K562 (cell line): Measurements from ENCODE around the gene IL17RA. TPM values are rescaled to one million over a fixed set of nuclear protein-coding genes. Genes with fewer than 3 reads are reported as not detected.

Experiments
- ATAC-seq: fragments of 200-7000 bp; cut with Tn5 transposase; 3 replicates; pipeline ENCODE4 v1.9.1; 2020; ENCODE audit warnings: moderate library complexity
- BruUV-seq: library from RNA; stranded (reverse); fragments of 400-500 nt; replicated peaks from 2 replicates; lab custom pipeline; 2021; lab: Mats Ljungman, UMichigan
- CTCF ChIA-PET: fragments of 300-600 bp; formaldehyde crosslinking; extraction: SDS; loops from one replicate; lab custom pipeline; 2021; ENCODE audit warnings: low intra/inter-chr PET ratio; lab: Yijun Ruan, JAX
- POLR2A ChIA-PET: fragments of 300-600, 350-650 bp; sonication (Branson Sonifier 250); formaldehyde crosslinking; extraction: SDS; loops from one replicate; lab custom pipeline; 2021; ENCODE audit warnings: antibody characterized with exemption, inconsistent platforms; lab: Yijun Ruan, JAX
- DNase-seq, 4 experiments: peaks; one replicate each; pipeline versions ENCODE4 v3.0.0 to v3.0.0-alpha.2; 2011 to 2018; ENCODE audit warnings: low spot score in 3 of 4, mixed read lengths in 3 of 4; ENCODE audit errors: extremely low read depth in 1 of 4
- FAIRE-seq: peaks from 2 replicates; lab custom pipeline; 2011; peaks lifted over from hg19 to GRCh38; lab: Jason Lieb, UNC
- H2AFZ ChIP-seq: 2 replicates; pipeline ENCODE4 v1.6.0; 2011; ENCODE audit warnings: low read depth, low read length, control low read depth, inconsistent platforms
- H3K27ac ChIP-seq: fragments of 200-600 bp; 3 replicates; pipeline ENCODE4 v1.8.0; 2011; ENCODE audit warnings: low read depth, mild to moderate bottlenecking, control low read depth, inconsistent platforms, low read length, moderate library complexity, mixed read lengths; ENCODE audit errors: extremely low read depth
- H3K27me3 ChIP-seq, 2 experiments: fragments of 300-600 bp in 1 of 2; 2 replicates in 1 of 2; 3 replicates in 1 of 2; pipeline versions ENCODE4 v1.6.0 to v1.8.0; 2011; ENCODE audit warnings: inconsistent platforms in 2 of 2, low read length in 2 of 2, mild to moderate bottlenecking in 1 of 2, mixed read lengths in 1 of 2, moderate library complexity in 1 of 2; ENCODE audit not compliant: control insufficient read depth in 2 of 2, insufficient read depth in 2 of 2
- H3K36me3 ChIP-seq: fragments of 300-600 bp; 3 replicates; pipeline ENCODE4 v1.8.0; 2011; ENCODE audit warnings: mild to moderate bottlenecking, low read length, inconsistent platforms; ENCODE audit not compliant: control insufficient read depth, insufficient read depth
- H3K4me1 ChIP-seq, 2 experiments: fragments of 200-600 bp in 1 of 2; replicated peaks in 1 of 2; 2 replicates in 1 of 2; 3 replicates in 1 of 2; pipeline versions ENCODE4 v1.5.1 to v1.8.0; 2011; ENCODE audit warnings: inconsistent platforms in 2 of 2, low read length in 2 of 2, mild to moderate bottlenecking in 1 of 2, mixed read lengths in 1 of 2, moderate library complexity in 1 of 2; ENCODE audit not compliant: control insufficient read depth in 2 of 2, insufficient read depth in 2 of 2
- H3K4me2 ChIP-seq: 2 replicates; pipeline ENCODE4 v1.6.1; 2011; ENCODE audit warnings: low read length, control low read depth, inconsistent platforms, mixed read lengths; ENCODE audit not compliant: insufficient read depth
- H3K4me3 ChIP-seq: fragments of 200-600 bp; sonication (generic), shearing (Covaris generic); 2 replicates; pipeline ENCODE4 v1.5.1; 2016; ENCODE audit warnings: control low read depth, inconsistent platforms
- H3K79me2 ChIP-seq: fragments of 200-600 bp; 3 replicates; pipeline ENCODE4 v1.8.0; 2011; ENCODE audit warnings: low read length, inconsistent platforms; ENCODE audit not compliant: control insufficient read depth, insufficient read depth
- H3K9ac ChIP-seq, 2 experiments: 2 replicates each; pipeline versions ENCODE4 v1.6.0 to v1.6.1; 2011; ENCODE audit warnings: low read depth in 2 of 2, low read length in 2 of 2, control low read depth in 1 of 2, inconsistent platforms in 1 of 2, mild to moderate bottlenecking in 1 of 2, mixed read lengths in 1 of 2; ENCODE audit not compliant: insufficient read depth in 1 of 2
- H3K9me1 ChIP-seq: one replicate; pipeline ENCODE4 v1.6.0; 2011; ENCODE audit warnings: inconsistent platforms, mild to moderate bottlenecking, low read length, moderate library complexity; ENCODE audit not compliant: control insufficient read depth, insufficient read depth
- H3K9me3 ChIP-seq: replicated peaks from 2 replicates; pipeline ENCODE4 v1.5.1; 2011; ENCODE audit warnings: low read depth, low read length, inconsistent platforms; ENCODE audit not compliant: control insufficient read depth, insufficient read depth
- H4K20me1 ChIP-seq: replicated peaks from 2 replicates; pipeline ENCODE4 v1.6.1; 2011; ENCODE audit warnings: low read length, inconsistent platforms, mixed read lengths; ENCODE audit not compliant: control insufficient read depth, insufficient read depth
- EWSR1 ChIP-seq: fragments of 450-650 bp; IDR thresholded peaks from 2 replicates; pipeline ENCODE4 v1.6.1; 2018; ENCODE audit warnings: borderline replicate concordance, mild to moderate bottlenecking, low read depth, moderate library complexity; ENCODE audit not compliant: partially characterized antibody
- U2AF1 ChIP-seq: fragments of 200-400 bp; formaldehyde crosslinking; optimal IDR thresholded peaks from 2 replicates; pipeline ENCODE3; 2017; ENCODE audit warnings: mild to moderate bottlenecking, low read depth, low read length, moderate library complexity
- ZNF699 ChIP-seq: fragments of 250-450 bp; sonication (Bioruptor Pico); IDR thresholded peaks from 2 replicates; pipeline ENCODE4 v1.8.0; 2021; ENCODE audit warnings: mild to moderate bottlenecking, moderate library complexity; ENCODE audit not compliant: insufficient replicate concordance
- WGBS: fragments of 100-300 bp; shearing (Covaris generic); methylation state at CpG from one replicate; pipeline ENCODE4 v1.1.6; 2016; ENCODE audit warnings: low coverage, mixed read lengths; ENCODE audit not compliant: insufficient coverage; ENCODE audit errors: missing lambda C conversion rate; 5-methylcytosine and 5-hydroxymethylcytosine counted together
- in situ Hi-C: fragments of 300-500 bp; cut with MboI; formaldehyde crosslinking; loops from 4 replicates; pipeline ENCODE4 v1.15.0; 2018; ENCODE audit warnings: inconsistent platforms, mixed read lengths
- intact Hi-C: fragments of 100-400 bp; cut with micrococcal nuclease; formaldehyde crosslinking; loops from 2 replicates; pipeline ENCODE4 v1.14.2; 2022
- polyA plus RNA-seq, 8 experiments: library from polyadenylated mRNA; depleted of rRNA in 4 of 8; stranded (reverse) in 5 of 8; unstranded in 3 of 8; fragments of >200 nt; fragmentation: Nextera tagmentation in 2 of 8; fragmentation: Illumina TruSeq in 1 of 8; extraction: Ambion mirVana in 2 of 8; extraction: Trizol in 1 of 8; gene quantifications; 2 replicates each; pipeline versions ENCODE4 v1.2.1 to v1.2.3, GENCODE V29; 2011 to 2014; ENCODE audit warnings: inconsistent platforms in 1 of 8, missing spikeins in 1 of 8
- total RNA-seq, 7 experiments: library from RNA; depleted of rRNA in 6 of 7; stranded (reverse); fragments of >200 nt in 6 of 7; fragmentation: Illumina TruSeq in 2 of 7; extraction: Trizol in 2 of 7; gene quantifications; 2 replicates each; pipeline versions ENCODE4 v1.2.1 to v1.2.3, GENCODE V29; 2011 to 2021; ENCODE audit warnings: low replicate concordance in 1 of 7
- TF ChIP-seq, protein P1 (sequence below): fragments of 450-650 bp; IDR thresholded peaks from 2 replicates; pipeline ENCODE4 v1.6.1; 2017; ENCODE audit warnings: antibody characterized with exemption, mild to moderate bottlenecking
- TF ChIP-seq, protein P2 (sequence below): fragments of 250-450 bp; sonication (Bioruptor Pico); IDR thresholded peaks from 2 replicates; pipeline ENCODE4 v1.4.0; 2020

Gene IL17RA
- total and polyA plus RNA-seq, 9 of the 15 experiments (the other 6 are each of a cell fraction or from before 2014, with no cell fraction given): 0.17 to 11.8 (median 3.7) TPM

GRCh38 chr22:17083255-17083654 lies 1.5 kb upstream of the IL17RA start:
- H3K9ac ChIP-seq: no peak overlapping the region
- peaks cover 9% of the 10 kb centered on the region for H4K20me1 ChIP-seq
- H3K4me2 ChIP-seq: no peak overlapping the region
- H3K4me1 ChIP-seq: peaks cover 0 to 25% of the 10 kb centered on the region in 2 experiments; a peak in 4 of 5 replicates
- BruUV-seq: no TSS peak
- no peaks in the 10 kb centered on the region for H3K27me3 ChIP-seq
- no peak overlapping the region for H2AFZ ChIP-seq
- no peak for TF ChIP-seq U2AF1
- TF ChIP-seq, protein P1, sequence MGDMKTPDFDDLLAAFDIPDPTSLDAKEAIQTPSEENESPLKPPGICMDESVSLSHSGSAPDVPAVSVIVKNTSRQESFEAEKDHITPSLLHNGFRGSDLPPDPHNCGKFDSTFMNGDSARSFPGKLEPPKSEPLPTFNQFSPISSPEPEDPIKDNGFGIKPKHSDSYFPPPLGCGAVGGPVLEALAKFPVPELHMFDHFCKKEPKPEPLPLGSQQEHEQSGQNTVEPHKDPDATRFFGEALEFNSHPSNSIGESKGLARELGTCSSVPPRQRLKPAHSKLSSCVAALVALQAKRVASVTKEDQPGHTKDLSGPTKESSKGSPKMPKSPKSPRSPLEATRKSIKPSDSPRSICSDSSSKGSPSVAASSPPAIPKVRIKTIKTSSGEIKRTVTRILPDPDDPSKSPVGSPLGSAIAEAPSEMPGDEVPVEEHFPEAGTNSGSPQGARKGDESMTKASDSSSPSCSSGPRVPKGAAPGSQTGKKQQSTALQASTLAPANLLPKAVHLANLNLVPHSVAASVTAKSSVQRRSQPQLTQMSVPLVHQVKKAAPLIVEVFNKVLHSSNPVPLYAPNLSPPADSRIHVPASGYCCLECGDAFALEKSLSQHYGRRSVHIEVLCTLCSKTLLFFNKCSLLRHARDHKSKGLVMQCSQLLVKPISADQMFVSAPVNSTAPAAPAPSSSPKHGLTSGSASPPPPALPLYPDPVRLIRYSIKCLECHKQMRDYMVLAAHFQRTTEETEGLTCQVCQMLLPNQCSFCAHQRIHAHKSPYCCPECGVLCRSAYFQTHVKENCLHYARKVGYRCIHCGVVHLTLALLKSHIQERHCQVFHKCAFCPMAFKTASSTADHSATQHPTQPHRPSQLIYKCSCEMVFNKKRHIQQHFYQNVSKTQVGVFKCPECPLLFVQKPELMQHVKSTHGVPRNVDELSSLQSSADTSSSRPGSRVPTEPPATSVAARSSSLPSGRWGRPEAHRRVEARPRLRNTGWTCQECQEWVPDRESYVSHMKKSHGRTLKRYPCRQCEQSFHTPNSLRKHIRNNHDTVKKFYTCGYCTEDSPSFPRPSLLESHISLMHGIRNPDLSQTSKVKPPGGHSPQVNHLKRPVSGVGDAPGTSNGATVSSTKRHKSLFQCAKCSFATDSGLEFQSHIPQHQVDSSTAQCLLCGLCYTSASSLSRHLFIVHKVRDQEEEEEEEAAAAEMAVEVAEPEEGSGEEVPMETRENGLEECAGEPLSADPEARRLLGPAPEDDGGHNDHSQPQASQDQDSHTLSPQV: no peak
- no peak for TF ChIP-seq EWSR1
- TF ChIP-seq ZNF699 (CRISPR knock-in tag): no peak
- TF ChIP-seq, protein P2, sequence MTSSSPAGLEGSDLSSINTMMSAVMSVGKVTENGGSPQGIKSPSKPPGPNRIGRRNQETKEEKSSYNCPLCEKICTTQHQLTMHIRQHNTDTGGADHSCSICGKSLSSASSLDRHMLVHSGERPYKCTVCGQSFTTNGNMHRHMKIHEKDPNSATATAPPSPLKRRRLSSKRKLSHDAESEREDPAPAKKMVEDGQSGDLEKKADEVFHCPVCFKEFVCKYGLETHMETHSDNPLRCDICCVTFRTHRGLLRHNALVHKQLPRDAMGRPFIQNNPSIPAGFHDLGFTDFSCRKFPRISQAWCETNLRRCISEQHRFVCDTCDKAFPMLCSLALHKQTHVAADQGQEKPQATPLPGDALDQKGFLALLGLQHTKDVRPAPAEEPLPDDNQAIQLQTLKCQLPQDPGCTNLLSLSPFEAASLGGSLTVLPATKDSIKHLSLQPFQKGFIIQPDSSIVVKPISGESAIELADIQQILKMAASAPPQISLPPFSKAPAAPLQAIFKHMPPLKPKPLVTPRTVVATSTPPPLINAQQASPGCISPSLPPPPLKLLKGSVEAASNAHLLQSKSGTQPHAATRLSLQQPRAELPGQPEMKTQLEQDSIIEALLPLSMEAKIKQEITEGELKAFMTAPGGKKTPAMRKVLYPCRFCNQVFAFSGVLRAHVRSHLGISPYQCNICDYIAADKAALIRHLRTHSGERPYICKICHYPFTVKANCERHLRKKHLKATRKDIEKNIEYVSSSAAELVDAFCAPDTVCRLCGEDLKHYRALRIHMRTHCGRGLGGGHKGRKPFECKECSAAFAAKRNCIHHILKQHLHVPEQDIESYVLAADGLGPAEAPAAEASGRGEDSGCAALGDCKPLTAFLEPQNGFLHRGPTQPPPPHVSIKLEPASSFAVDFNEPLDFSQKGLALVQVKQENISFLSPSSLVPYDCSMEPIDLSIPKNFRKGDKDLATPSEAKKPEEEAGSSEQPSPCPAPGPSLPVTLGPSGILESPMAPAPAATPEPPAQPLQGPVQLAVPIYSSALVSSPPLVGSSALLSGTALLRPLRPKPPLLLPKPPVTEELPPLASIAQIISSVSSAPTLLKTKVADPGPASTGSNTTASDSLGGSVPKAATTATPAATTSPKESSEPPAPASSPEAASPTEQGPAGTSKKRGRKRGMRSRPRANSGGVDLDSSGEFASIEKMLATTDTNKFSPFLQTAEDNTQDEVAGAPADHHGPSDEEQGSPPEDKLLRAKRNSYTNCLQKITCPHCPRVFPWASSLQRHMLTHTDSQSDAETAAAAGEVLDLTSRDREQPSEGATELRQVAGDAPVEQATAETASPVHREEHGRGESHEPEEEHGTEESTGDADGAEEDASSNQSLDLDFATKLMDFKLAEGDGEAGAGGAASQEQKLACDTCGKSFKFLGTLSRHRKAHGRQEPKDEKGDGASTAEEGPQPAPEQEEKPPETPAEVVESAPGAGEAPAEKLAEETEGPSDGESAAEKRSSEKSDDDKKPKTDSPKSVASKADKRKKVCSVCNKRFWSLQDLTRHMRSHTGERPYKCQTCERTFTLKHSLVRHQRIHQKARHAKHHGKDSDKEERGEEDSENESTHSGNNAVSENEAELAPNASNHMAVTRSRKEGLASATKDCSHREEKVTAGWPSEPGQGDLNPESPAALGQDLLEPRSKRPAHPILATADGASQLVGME (CRISPR knock-in tag): no peak
- 93% methylated on average over 5 of the region's 5 CpGs for WGBS
- ChIA-PET CTCF (no interaction called here), POLR2A (interaction anchor here (0.7 to 1.9 kb wide), 2 partner anchors 8 to 44 kb away, joined by 3 to 4 read pairs; no protein-coding TSS in a partner anchor)
- no peak for ATAC-seq
- in situ Hi-C loops: no loop called here
- H3K9me3 ChIP-seq: no peaks in the 10 kb centered on the region
- H3K9me1 ChIP-seq: no peaks in the 10 kb centered on the region
- no peak for FAIRE-seq
- no peak overlapping the region for H3K4me3 ChIP-seq
- no peak for DNase-seq
- peaks cover 9% of the 10 kb centered on the region; the same call in 2 of the 3 replicates for H3K79me2 ChIP-seq
- H3K36me3 ChIP-seq: no peaks in the 10 kb centered on the region
- H3K27ac ChIP-seq: no peak overlapping the region
- intact Hi-C loops: no loop called here
